ENCODE data around the gene TMBIM6.

GRCh38 chr12:49744363-49744885 lies 3.1 kb downstream of the TMBIM6 start:
- TF ChIP-seq, protein P1, sequence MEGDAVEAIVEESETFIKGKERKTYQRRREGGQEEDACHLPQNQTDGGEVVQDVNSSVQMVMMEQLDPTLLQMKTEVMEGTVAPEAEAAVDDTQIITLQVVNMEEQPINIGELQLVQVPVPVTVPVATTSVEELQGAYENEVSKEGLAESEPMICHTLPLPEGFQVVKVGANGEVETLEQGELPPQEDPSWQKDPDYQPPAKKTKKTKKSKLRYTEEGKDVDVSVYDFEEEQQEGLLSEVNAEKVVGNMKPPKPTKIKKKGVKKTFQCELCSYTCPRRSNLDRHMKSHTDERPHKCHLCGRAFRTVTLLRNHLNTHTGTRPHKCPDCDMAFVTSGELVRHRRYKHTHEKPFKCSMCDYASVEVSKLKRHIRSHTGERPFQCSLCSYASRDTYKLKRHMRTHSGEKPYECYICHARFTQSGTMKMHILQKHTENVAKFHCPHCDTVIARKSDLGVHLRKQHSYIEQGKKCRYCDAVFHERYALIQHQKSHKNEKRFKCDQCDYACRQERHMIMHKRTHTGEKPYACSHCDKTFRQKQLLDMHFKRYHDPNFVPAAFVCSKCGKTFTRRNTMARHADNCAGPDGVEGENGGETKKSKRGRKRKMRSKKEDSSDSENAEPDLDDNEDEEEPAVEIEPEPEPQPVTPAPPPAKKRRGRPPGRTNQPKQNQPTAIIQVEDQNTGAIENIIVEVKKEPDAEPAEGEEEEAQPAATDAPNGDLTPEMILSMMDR (IDR thresholded peaks at IDR 0.05; ENCODE audit: insufficient read depth, low read length, poor library complexity, severe bottlenecking): no peak
- no peak for TF ChIP-seq EZH2phosphoT487 (conservative IDR thresholded peaks at IDR 0.05; ENCODE audit: low read length)
